H9 (cell line): Measurements from ENCODE around the gene CYTH3. TPM values are rescaled to one million over a fixed set of nuclear protein-coding genes. Genes with fewer than 3 reads are reported as not detected.

Experiments used
- DNase-seq: peaks from one replicate; pipeline ENCODE4 v3.0.0-alpha.2; 2017
- H2AFZ ChIP-seq: one replicate; pipeline ENCODE4 v1.6.1; 2013; ENCODE audit warnings: mild to moderate bottlenecking, low read length, control low read depth, moderate library complexity
- H2AK5ac ChIP-seq: 2 replicates; pipeline ENCODE4 v1.6.1; 2013; ENCODE audit warnings: low read length, control low read depth, mixed read lengths; ENCODE audit not compliant: insufficient read length
- H2BK120ac ChIP-seq: one replicate; pipeline ENCODE4 v1.6.1; 2013; ENCODE audit warnings: low read depth, mild to moderate bottlenecking, low read length, control low read depth, inconsistent platforms; ENCODE audit not compliant: poor library complexity, severe bottlenecking
- H2BK12ac ChIP-seq: 2 replicates; pipeline ENCODE4 v1.6.1; 2013; ENCODE audit warnings: low read length, control low read depth, mixed read lengths, low read depth; ENCODE audit not compliant: insufficient read length
- H2BK15ac ChIP-seq: 2 replicates; pipeline ENCODE4 v1.6.1; 2013; ENCODE audit warnings: low read depth, low read length, control low read depth
- H2BK20ac ChIP-seq: one replicate; pipeline ENCODE4 v1.6.1; 2013; ENCODE audit warnings: low read depth, mild to moderate bottlenecking, low read length, control low read depth, inconsistent platforms; ENCODE audit not compliant: poor library complexity, severe bottlenecking
- H2BK5ac ChIP-seq: 2 replicates; pipeline ENCODE4 v1.6.1; 2013; ENCODE audit warnings: low read length, control low read depth, mixed read lengths; ENCODE audit not compliant: insufficient read length
- H3K14ac ChIP-seq: 2 replicates; pipeline ENCODE4 v1.6.1; 2013; ENCODE audit warnings: low read length, control low read depth; ENCODE audit not compliant: insufficient read depth
- H3K18ac ChIP-seq: 2 replicates; pipeline ENCODE4 v1.6.1; 2013; ENCODE audit warnings: low read depth, mild to moderate bottlenecking, mixed read lengths, low read length, control low read depth; ENCODE audit not compliant: insufficient read length
- H3K23ac ChIP-seq: 2 replicates; pipeline ENCODE4 v1.6.1; 2013; ENCODE audit warnings: low read length, control low read depth, mixed read lengths, low read depth; ENCODE audit not compliant: insufficient read length
- H3K23me2 ChIP-seq: 2 replicates; pipeline ENCODE4 v1.6.1; 2013; ENCODE audit warnings: low read depth, mild to moderate bottlenecking, mixed read lengths, low read length, control low read depth; ENCODE audit not compliant: insufficient read length, poor library complexity, severe bottlenecking
- H3K27ac ChIP-seq: 2 replicates; pipeline ENCODE4 v1.5.1; 2013; ENCODE audit warnings: low read length, control low read depth, mixed read lengths, low read depth; ENCODE audit not compliant: insufficient read length
- H3K27me3 ChIP-seq: 2 replicates; pipeline ENCODE4 v1.6.1; 2013; ENCODE audit warnings: low read length, control low read depth, inconsistent platforms; ENCODE audit not compliant: insufficient read depth
- H3K4ac ChIP-seq: 2 replicates; pipeline ENCODE4 v1.6.1; 2013; ENCODE audit warnings: low read depth, mild to moderate bottlenecking, control low read depth, inconsistent platforms, low read length, moderate library complexity
- H3K4me1 ChIP-seq: 2 replicates; pipeline ENCODE4 v1.6.1; 2013; ENCODE audit warnings: low read length, control low read depth, inconsistent platforms; ENCODE audit not compliant: insufficient read depth
- H3K4me2 ChIP-seq: 2 replicates; pipeline ENCODE4 v1.6.1; 2013; ENCODE audit warnings: low read length, control low read depth, mixed read lengths; ENCODE audit not compliant: insufficient read length, insufficient read depth
- H3K56ac ChIP-seq: 2 replicates; pipeline ENCODE4 v1.6.1; 2013; ENCODE audit warnings: low read depth, mild to moderate bottlenecking, mixed read lengths, low read length, control low read depth; ENCODE audit not compliant: insufficient read length
- H3K79me1 ChIP-seq: 2 replicates; pipeline ENCODE4 v1.6.1; 2013; ENCODE audit warnings: low read depth, mild to moderate bottlenecking, moderate library complexity, low read length, control low read depth, inconsistent platforms; ENCODE audit not compliant: insufficient read depth, poor library complexity, severe bottlenecking
- H3K79me2 ChIP-seq: 2 replicates; pipeline ENCODE4 v1.6.1; 2013; ENCODE audit warnings: low read length, control low read depth, inconsistent platforms; ENCODE audit not compliant: insufficient read depth
- H3K9ac ChIP-seq: 2 replicates; pipeline ENCODE4 v1.6.1; 2013; ENCODE audit warnings: low read length, control low read depth, mixed read lengths; ENCODE audit not compliant: insufficient read length; ENCODE audit errors: extremely low read depth
- H3K9me3 ChIP-seq: one replicate; pipeline ENCODE4 v1.6.1; 2013; ENCODE audit warnings: low read depth, low read length, inconsistent platforms; ENCODE audit not compliant: control insufficient read depth
- H3T11ph ChIP-seq: one replicate; pipeline ENCODE4 v1.6.1; 2013; ENCODE audit warnings: mild to moderate bottlenecking, low read length, control low read depth, inconsistent platforms
- H4K20me1 ChIP-seq: one replicate; pipeline ENCODE4 v1.6.1; 2013; ENCODE audit not compliant: control insufficient read depth, insufficient read length, insufficient read depth
- H4K5ac ChIP-seq: 2 replicates; pipeline ENCODE4 v1.6.1; 2013; ENCODE audit warnings: low read depth, mild to moderate bottlenecking, mixed read lengths, low read length, control low read depth; ENCODE audit not compliant: insufficient read length
- H4K8ac ChIP-seq: replicated peaks from 2 replicates; pipeline ENCODE4 v1.6.1; 2013; ENCODE audit warnings: low read length, control low read depth, mixed read lengths, low read depth; ENCODE audit not compliant: insufficient read length
- H4K91ac ChIP-seq: 2 replicates; pipeline ENCODE4 v1.6.1; 2013; ENCODE audit warnings: low read depth, mild to moderate bottlenecking, moderate library complexity, mixed read lengths, low read length, control low read depth; ENCODE audit not compliant: insufficient read length
- H3K27ac Mint-ChIP-seq, 3 experiments: 2 replicates in 2 of 3; 3 replicates in 1 of 3; pipeline ENCODE4 v1.8.0; 2020 to 2021; ENCODE audit warnings: mixed read lengths in 3 of 3, mild to moderate bottlenecking in 1 of 3, moderate library complexity in 1 of 3
- H3K27me3 Mint-ChIP-seq: 2 replicates; pipeline ENCODE4 v1.8.0; 2021; ENCODE audit warnings: low read depth, mild to moderate bottlenecking, moderate library complexity, mixed read lengths
- H3K36me3 Mint-ChIP-seq, 3 experiments: 2 replicates in 2 of 3; 3 replicates in 1 of 3; pipeline ENCODE4 v1.8.0; 2020 to 2021; ENCODE audit warnings: low read depth in 3 of 3, mixed read lengths in 3 of 3; ENCODE audit not compliant: insufficient read depth in 1 of 3
- H3K4me1 Mint-ChIP-seq, 2 experiments: 2 replicates each; pipeline ENCODE4 v1.8.0; 2020; ENCODE audit warnings: mixed read lengths in 2 of 2
- H3K4me3 Mint-ChIP-seq, 2 experiments: 2 replicates in 1 of 2; 3 replicates in 1 of 2; pipeline ENCODE4 v1.8.0; 2020 to 2021; ENCODE audit warnings: mild to moderate bottlenecking in 2 of 2, mixed read lengths in 2 of 2, moderate library complexity in 1 of 2
- H3K9me3 Mint-ChIP-seq, 2 experiments: 2 replicates in 1 of 2; 3 replicates in 1 of 2; pipeline ENCODE4 v1.8.0; 2020; ENCODE audit warnings: mild to moderate bottlenecking in 2 of 2, mixed read lengths in 2 of 2, moderate library complexity in 1 of 2
- WGBS: extraction: QIAGEN DNeasy Blood & Tissue Kit; methylation state at CpG from one replicate; pipeline ENCODE4 v1.1.7; 2013; ENCODE audit warnings: missing lambda C conversion rate, low lambda C conversion rate, mixed read lengths; ENCODE audit not compliant: insufficient read length; ENCODE audit errors: extremely low coverage; 5-methylcytosine and 5-hydroxymethylcytosine counted together
- total RNA-seq: library from RNA; stranded (reverse); gene quantifications from 2 replicates; pipeline ENCODE4 v1.2.1, GENCODE V29; 2021
- TF ChIP-seq, protein P1 (sequence below): fragments of 200-600 bp; sonication (generic); conservative IDR thresholded peaks from 3 replicates; pipeline ENCODE4 v1.8.0; 2021; ENCODE audit warnings: antibody characterized with exemption, mild to moderate bottlenecking

CYTH3 gene
- total RNA-seq, 1 experiment from 2014 or later = 12.3 TPM

DNA sequence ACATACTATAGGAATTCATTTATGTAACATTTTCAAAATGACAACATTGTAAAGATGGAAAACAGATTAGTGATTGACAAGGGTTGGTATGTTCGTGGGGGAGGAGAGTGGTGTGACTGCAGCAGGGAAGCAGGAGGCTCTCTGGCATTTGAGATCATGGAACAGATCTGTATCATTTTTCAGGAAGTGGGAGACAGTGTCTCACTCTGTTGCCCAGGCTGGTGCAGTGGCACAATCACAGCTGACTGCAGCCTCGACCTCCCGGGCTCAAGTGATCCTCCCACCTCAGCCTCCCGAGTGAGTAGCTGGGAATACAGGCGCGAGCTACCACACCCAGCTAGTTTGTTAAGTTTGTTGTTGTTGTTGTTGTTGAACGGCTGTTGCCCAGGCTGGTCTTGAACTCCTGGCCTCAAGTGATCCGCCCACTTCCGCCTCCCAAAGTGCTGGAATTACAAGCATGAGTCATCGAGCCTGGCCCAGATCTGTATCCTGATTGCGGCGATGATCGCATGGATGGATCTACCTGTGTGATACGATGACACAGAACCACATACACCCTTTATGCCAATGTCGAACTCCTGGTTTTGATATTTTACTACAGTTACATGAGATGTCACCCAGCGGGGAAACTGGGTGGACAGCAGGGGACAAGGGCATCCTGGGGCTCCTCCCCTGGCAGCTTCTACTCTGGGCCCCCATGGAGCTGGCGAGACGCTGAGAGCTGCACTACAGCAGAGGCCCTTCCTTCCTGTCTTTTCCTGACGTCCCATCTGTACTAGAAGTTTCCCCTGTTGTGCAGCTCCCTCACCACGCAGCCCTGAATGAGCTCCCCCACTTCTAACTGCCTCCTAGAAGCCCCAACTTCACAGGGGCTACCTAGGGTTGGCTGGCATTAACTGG, 12.3 kb upstream of the CYTH3 start:
- Histone ChIP-seq H3K14ac (no peak overlapping the region), H3K9me3 (no peaks in the 10 kb centered on the region), H3K18ac (no peak overlapping the region), H2BK120ac (no peak overlapping the region), H2BK15ac (no peak overlapping the region), H3K4me1 (no peaks in the 10 kb centered on the region), H3K56ac (no peak overlapping the region), H2AK5ac (no peak overlapping the region), H3K27me3 (no peaks in the 10 kb centered on the region), H3K27ac (no peak overlapping the region), H3T11ph (no peak overlapping the region), H3K23me2 (no peaks in the 10 kb centered on the region), H3K9ac (no peak overlapping the region), H4K5ac (no peak overlapping the region), H4K91ac (no peak overlapping the region), H3K23ac (no peak overlapping the region), H3K4ac (no peak overlapping the region), H2BK20ac (no peak overlapping the region), H3K79me2 (no peaks in the 10 kb centered on the region), H2BK5ac (no peak overlapping the region), H2AFZ (no peak overlapping the region), H4K20me1 (no peaks in the 10 kb centered on the region), H4K8ac (no peak overlapping the region), H2BK12ac (no peak overlapping the region), H3K4me2 (no peak overlapping the region), H3K79me1 (no peaks in the 10 kb centered on the region)
- Mint-ChIP-seq H3K27ac (peak overlapping the region in 1 of 3 experiments; percentile 75; a peak in 2 of 7 replicates), H3K4me3 (no peak overlapping the region), H3K27me3 (no peaks in the 10 kb centered on the region; the same call in 1 of the 2 replicates), H3K36me3 (no peaks in the 10 kb centered on the region; a peak in 3 of 7 replicates), H3K9me3 (peaks cover 0 to 12% of the 10 kb centered on the region in 2 experiments; a peak in 4 of 5 replicates), H3K4me1 (no peaks in the 10 kb centered on the region)
- no peak for DNase-seq
- TF ChIP-seq, protein P1, sequence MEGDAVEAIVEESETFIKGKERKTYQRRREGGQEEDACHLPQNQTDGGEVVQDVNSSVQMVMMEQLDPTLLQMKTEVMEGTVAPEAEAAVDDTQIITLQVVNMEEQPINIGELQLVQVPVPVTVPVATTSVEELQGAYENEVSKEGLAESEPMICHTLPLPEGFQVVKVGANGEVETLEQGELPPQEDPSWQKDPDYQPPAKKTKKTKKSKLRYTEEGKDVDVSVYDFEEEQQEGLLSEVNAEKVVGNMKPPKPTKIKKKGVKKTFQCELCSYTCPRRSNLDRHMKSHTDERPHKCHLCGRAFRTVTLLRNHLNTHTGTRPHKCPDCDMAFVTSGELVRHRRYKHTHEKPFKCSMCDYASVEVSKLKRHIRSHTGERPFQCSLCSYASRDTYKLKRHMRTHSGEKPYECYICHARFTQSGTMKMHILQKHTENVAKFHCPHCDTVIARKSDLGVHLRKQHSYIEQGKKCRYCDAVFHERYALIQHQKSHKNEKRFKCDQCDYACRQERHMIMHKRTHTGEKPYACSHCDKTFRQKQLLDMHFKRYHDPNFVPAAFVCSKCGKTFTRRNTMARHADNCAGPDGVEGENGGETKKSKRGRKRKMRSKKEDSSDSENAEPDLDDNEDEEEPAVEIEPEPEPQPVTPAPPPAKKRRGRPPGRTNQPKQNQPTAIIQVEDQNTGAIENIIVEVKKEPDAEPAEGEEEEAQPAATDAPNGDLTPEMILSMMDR = no peak
- no CpG with 5 or more reads among the region's 20 CpGs for WGBS
